GM12865 (cell line): ENCODE measurements around the gene UQCRHL.
"Not testable (repeated sequence)": the region's sequence is repeated elsewhere in the genome, so short reads cannot be mapped to it uniquely, and the experiment has no call there.

Source experiments
- DNase-seq: peaks from one replicate; pipeline ENCODE4 v3.0.0; 2010; ENCODE audit warnings: low read depth
- H3K4me3 ChIP-seq: 2 replicates; pipeline ENCODE4 v1.5.1; 2011; ENCODE audit warnings: mild to moderate bottlenecking, low read depth, low read length, control low read depth
- CTCF ChIP-seq: IDR thresholded peaks from 2 replicates; pipeline ENCODE4 v1.5.1; 2011; ENCODE audit warnings: low read length, control low read depth, low read depth, inconsistent platforms; ENCODE audit not compliant: insufficient read depth; ENCODE audit errors: missing control alignments

UQCRHL gene

GRCh38 chr1:15838721-15839120, 31.3 kb upstream of the UQCRHL start:
- no peak for TF ChIP-seq CTCF
- no peak overlapping the region for H3K4me3 ChIP-seq
- no peak for DNase-seq

GRCh38 chr1:15837931-15838330, 30.5 kb upstream of the UQCRHL start:
- no peak for DNase-seq

GRCh38 chr1:15836772-15837669, 29.6 kb upstream of the UQCRHL start:
- peak overlapping the region; percentile 80 for H3K4me3 ChIP-seq
- peak; percentile 75 for DNase-seq
- no peak for TF ChIP-seq CTCF

More at GRCh38 chr1:15837931-15838330, 30.5 kb upstream of the UQCRHL start:
- no peak for TF ChIP-seq CTCF
- no peak overlapping the region for H3K4me3 ChIP-seq

- peak overlapping the region; percentile 80 for H3K4me3 ChIP-seq
- DNase-seq: not testable (repeated sequence)
Measured at GRCh38 chr1:15836511-15836771, 29.0 kb upstream of the UQCRHL start.

- H3K4me3 ChIP-seq: peak overlapping the region; percentile 80
- DNase-seq: peak; percentile 100
- TF ChIP-seq CTCF: no peak
Measured at GRCh38 chr1:15835741-15836510, 28.5 kb upstream of the UQCRHL start.

- no peak for DNase-seq
- peak overlapping the region; percentile 80 for H3K4me3 ChIP-seq
- no peak for TF ChIP-seq CTCF
Measured at GRCh38 chr1:15835205-15835740, 27.8 kb upstream of the UQCRHL start.

- peak; percentile 96 for DNase-seq
- TF ChIP-seq CTCF: no peak
- peak overlapping the region; percentile 80 for H3K4me3 ChIP-seq
Measured at GRCh38 chr1:15834406-15835204, 27.2 kb upstream of the UQCRHL start.
